NCI-H1694 (cell line): ENCODE data around the gene POP4.

Experiments used
- DNase-seq: peaks from one replicate; lab custom pipeline; 2025; lab: John Stamatoyannopoulos, UW

POP4 gene

DNA sequence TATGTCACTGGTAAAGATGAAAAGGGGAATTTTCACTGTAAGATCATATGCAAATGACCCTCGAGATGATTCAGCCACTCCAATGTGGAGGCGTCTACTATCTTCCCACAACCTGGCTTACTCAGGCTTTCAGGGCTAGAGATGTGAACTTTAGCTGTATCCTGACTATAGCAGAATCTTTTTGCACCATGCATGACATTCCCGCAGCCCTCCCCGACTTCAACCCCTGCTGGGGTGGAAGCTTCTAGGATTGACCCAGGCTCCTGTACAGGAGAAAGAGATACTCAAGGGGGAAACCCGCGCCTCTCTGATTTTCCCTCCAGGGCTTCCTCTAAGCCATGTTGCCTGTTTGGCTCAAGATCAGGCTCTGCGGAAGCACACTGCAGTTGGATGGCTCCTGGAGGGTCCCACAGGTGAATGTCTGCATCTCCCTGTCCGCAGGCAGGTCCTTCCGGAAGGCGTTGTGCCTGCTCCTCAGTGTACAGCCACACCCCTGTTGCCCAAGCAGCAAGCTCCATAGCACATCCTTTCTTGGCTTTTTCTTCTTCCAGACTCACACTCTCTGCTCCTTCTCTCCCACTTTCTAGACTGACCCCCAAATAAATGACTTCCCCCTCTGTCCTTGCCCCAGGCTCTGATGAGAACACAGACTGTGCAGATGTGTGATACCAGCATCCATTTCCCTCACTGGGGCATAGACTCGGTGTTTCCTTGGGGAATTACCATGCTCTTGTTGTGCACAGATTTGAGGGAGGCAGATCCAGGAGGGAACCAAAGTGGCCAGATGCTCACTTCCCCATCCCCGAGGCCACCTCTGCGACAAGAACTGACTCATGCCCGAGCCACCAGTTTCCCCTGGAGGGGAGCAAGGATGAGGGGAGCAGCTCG, 29.1 kb upstream of the POP4 start:
- no peak for DNase-seq

DNA sequence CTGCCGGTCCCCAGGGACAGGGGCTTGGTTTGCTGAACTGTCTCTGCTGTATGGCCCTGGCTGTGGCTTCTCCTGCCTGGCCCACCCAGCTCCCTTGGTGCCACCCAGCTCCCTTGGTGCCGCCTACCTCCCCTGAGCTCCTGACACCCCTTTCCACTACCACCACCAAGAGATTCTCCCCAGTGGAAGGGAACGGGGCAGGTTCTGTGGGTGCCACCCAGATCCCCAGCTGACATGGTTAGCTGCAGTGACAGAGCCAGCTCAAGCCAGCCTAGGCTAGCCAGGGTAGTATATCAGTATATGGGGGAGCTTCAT, 28.5 kb upstream of the POP4 start:
- DNase-seq = no peak

DNA sequence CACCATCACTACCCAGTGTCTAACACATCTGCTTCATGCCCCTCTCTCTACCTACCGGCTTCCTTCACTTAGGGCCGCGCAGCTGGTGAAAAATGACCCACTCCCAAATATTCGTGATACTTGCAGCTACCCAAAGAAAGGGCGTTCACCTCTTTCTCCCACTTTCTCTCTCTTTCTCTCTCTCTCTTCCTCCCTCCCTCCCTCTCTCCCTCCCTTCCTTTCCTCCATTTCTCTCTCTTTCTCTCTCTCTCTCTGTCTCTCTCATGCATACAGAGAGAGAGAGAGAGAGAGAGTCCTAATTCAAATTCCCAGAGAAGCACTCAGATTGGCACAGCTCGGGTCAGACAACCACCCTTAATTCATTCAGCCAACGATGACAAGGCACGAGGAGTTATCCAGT, 27.7 kb upstream of the POP4 start:
- no peak for DNase-seq

DNA sequence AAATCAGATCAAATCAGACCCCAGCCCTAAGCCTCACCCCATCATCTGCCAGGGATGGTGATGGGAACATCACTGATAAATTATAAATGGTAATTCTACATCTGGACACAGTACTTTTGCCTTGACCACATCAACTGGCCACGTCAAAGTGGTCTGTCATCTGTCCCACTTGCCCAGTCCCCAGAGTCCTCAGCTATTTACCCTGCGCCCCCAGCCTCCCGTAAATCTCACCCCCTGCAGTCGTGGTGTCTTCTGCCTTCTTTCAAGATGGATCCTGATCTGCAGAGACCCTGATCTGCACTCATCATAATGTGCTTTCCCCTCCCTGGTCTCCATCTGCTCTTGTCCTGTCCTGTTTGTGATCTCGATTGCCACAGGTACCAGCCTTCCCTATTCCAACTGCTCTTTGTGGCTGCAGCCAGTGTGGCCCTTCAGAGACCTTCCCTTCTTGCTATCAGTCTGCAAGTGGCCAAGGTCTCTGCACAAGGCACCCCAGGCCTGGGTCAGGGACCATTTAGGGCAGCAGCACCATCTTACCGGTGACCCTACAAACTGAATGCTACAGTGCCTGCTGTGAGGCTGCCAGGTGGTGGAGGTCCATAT, 26.7 kb upstream of the POP4 start:
- DNase-seq = no peak

DNA sequence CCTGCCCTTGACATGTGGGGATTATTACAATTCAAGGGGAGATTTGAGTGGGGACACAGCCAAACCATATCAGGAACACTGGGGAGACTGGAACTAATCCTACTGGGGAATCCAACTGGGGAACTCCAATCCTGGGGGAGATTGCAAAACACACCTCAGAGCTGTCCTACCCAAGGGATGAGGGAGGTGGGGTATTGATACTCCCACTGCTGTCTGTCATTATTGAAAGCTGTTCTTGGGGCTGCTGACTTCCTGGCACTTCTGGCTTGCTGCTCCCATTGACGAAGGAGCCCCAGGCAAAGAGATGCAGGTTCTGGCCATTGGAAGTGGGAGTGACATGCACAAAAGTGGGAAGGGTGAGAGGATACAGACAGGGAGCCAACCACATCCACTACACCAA, 24.7 kb upstream of the POP4 start:
- DNase-seq = no peak

DNA sequence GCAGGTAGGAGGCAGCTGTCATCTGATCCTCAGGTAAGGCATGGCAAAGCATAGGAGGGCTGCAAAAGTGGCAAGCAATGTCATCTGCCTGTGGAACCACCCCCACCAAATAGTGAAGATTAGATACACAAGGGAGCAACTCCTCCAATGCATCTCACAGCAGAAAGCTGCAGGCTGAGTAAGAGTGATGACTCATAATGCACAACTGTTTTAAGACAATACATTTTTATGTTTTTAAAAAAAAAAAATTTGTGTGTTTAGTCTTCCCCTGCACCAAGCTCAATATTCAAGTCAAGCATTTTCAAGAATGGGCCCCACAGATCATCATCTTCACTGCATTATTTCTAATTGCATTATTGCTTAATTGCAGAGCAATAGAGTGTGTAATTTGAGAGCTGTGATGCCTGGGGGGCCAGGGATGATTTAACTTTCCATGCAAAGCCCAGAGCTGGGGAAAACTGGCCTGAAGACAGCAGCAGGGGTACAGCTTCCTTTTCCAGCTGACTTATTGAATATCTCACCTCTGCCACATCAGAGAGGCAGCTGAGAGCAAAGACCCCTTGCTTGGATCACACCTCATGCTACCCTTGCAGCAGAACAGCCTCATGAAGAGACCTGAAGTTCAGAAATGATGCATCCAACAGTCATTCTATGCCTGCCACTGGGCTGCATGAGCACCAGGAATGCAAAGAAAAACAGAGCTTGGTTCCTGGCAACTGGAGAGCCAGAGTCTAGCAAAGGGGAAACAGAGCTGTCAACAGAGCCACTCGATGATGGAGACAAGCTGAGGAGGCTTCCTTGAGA, 22.7 kb upstream of the POP4 start:
- no peak for DNase-seq

DNA sequence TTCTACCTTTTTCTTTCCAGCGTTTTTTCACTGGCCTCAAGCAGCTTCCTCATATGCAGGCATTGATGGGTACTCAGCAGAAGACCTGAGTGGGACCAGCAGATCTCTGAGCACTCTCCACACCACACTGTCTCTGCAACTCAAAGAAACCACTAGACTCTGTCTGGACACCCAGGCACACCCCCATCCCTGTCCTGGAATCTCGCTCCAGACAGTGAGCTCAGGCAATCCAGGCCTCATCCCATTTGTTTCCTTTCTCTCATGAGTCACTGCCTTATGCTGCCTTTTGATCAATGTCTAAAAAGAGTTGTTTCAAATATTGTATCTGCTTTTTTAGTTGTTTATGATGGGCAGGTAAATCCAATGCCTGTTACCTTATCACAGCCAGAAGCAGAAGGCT, 19.7 kb upstream of the POP4 start:
- no peak for DNase-seq

DNA sequence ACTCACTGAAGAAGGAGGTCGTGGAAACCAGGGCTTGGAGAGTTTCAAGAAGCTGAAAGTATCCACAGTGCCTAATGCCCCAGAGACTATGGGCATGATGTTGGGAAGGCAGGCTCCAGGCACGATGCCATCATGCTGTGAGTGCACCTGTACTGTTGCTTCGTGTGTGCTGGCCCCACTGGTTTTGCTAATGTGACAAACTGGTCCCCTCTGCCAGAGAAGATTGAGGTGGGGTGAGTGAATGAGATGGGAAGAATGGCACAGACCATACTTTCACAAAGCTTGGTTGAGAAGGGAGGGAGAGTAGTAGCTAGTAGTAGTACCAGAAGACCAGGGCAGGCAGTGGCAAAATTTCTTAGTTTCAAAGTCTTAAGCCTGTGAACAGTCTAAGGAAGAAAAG, 19.0 kb upstream of the POP4 start:
- DNase-seq = no peak

DNA sequence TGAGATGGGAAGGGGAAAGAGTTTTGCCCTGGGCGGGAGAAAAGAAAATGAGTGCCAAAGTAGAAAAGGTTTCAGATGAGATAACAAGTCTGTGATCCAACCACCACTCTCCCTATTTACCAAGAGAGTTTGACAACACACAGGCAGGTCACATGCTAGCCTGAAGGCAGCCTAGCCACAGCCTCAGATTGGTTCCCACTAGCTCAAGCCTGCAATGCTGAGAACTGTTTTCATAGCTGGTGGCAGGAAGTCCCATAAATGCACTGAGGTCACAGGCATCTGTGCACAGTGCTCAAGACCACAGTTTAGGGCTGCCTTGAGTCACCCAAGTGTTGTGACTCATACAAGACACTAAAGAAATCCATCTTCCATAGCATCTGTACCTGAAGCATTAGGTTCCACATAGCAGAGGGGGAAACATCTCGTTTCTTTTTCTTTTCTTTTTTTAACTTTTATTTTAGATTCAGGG, 18.5 kb upstream of the POP4 start:
- DNase-seq = no peak

DNA sequence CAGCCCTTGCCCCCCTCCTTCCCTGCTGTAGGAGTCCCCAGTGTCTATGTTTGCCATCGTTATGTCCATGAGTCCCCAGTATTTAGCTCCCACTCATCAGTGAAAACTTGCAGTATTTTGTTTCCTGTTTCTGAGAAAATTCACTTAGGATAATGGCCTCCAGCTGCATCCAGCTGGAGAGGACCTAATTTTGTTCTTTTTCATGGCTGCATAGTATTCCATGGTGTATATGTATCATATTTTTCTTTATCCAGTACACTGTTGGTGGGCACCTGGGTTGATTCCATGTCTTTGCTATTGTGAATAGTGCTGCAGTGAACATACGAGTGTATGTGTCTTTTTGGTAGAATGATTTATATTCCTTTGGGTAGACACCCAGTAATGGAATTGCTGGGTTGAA, 18.0 kb upstream of the POP4 start:
- no peak for DNase-seq

DNA sequence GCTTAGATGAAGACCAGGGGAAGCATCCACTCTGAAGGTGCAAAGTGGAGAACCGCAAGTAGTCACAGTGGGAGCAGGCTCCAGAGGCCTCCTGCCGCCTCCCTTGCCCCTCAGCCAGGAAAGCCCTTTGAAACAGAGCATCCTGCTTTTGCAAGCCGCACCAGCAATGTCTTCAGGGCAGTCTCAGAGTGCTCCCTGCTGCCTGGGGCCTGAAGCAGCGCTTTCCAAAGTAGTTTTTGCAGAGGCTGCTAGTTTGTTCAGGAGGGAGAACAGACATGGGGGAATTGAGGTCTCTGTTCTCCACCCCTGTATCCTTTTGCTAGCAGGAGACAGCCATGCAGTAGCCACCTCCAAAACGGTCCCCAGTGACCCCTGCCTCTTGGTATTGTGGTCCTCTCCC, 15.8 kb upstream of the POP4 start:
- no peak for DNase-seq

DNA sequence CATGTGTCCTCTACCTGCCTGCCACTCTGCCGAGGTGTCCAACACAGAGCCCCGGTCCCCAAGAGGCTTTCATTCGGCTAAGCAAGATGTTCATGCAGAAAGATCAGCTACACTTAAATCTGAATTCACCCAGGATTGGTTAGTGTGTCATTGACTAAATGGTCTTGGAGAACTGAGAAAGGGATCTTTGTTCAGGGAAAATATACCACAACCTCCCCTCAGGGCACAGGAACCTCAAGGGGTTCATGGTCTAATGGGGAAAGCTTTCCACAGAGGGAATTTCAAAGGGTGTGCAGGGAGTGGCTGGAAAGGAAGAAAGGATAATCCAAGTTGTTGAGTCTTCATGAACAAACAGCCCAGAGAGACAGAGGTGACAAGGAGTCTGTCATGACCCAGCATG, 14.4 kb upstream of the POP4 start:
- DNase-seq = no peak

DNA sequence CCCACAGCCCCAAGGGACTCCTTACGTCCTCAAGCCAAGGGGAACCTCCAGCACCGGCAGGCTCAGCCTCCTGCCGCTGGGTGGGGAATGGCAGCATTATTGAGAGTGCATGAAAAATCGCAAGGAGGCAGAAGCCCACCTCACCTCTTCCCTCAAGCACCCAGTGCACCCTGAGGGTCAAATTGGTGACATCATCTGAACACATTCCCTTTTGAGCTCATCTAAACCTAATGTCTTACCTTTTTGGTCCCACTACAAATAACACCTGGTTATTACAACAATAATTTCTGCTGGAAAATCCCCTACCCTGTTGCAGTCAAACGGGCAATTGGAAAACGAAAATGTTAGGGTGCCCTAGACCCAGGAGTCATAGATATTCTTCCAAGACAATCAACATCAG, 12.2 kb upstream of the POP4 start:
- no peak for DNase-seq

DNA sequence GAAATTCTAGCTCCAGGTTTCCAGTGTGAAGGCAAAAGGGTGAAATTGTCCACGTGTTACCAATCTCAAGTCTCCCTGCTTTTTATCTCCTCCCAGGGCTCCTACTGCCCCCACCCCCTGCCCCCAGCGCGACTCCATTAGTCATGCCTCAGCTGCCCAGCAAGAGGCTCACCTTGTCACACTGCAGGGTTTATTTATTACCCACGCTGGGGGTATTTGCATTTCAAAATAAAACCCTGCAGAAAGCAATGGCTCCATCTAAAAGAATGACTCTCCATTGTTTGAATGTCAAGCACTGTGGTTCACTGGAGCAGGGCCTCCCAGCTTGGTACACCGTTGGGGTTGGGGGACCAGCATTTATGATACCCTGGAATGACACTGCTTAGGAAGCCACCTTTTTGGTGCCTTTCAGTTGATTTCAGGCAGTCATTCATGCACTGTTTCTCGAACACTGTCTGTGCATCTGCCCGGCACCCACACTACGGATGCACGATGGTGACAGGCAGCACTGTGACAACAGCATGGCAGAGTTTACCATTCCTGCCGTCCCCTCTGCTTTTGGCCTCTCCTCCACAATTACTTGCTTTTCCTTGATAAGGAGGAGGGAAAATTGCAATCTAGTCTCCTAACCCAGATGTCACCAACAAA, 9.9 kb upstream of the POP4 start:
- no peak for DNase-seq

DNA sequence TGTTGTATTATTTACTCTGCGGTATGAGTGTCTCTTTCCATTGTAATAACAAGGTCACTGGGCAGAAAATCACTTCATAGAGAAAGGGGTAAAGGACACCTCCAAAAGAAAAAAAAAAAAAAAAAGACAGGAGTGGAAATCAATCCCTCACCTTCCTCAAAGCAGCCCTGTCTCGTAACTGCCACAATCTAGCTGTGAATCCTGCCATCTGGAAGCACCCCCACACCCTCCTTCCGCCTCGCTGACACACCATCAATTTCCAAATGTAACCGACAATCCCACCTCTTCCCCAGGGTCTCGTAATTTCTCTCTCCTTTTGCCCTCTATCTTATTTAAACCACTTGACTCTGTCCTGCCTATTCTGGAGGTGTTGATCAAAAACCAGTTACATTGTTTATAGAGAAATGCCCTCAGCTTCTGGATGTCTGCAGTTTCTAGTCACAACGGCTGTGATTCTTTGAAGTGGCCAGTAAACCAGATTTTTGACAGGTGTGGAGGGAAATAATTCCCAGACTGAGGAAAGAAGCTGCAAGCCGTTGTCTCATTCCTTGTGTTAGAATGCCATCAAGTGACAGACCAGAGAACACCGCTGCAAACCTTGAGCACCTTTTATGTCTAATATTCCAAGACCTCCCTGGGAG, 9.1 kb upstream of the POP4 start:
- peak; percentile 67 for DNase-seq

DNA sequence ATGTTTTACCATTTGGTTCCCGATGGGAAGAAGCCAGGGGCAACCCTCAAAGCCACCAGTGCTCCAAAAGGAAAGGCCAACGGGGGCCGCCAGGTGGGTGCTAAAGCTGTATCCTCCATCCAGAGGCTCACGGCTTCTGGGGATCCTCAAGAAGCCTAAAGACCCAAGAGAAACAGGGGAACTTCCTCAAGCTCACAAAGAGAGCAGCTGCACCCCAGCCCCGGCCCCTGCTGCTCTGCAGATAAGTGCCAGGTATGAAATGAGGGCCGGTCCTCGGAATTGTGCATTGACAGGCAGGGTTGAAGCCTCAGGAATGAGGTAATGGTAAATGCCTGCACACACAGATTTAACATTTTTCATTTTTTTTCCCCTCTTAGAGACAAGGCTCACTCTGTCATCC, 8.0 kb upstream of the POP4 start:
- DNase-seq = no peak

DNA sequence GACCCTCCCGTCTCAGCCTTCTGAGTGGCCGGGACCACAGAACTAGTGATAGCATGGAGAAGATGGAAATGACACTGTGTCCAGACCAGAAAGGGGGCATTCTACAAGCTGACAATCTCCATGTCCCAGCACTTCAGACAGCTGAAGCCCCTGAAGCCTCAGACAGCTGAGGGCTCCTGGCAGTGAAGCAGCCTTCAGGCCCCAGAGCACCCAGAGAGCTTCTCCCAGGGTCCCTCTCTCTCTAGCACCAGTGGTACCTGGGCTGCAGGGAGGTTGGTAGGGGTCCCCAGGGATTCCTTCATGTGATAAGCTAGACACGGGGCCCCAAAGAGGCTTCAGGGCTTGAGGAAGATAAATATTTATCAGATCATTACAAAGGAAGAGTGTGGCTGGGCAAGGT, 7.6 kb upstream of the POP4 start:
- no peak for DNase-seq

DNA sequence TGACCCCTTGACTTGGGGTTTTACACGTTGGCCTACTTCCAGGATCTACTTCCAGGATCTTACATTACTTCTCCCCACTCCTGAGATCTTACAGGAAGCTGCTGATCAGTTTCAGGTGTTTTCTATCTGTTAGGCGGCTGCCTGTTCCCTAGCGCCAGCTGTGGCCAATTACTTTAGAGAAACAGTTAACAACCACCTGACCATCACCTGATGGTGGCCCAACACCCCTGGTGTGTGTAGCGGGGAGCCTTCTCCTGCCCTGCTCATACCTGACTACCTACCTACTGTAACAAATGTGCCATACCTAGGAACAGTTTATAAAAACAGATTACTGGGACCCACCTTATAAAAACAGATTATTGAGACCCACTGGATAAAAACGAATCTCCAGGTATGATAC, 2.8 kb upstream of the POP4 start:
- no peak for DNase-seq

DNA sequence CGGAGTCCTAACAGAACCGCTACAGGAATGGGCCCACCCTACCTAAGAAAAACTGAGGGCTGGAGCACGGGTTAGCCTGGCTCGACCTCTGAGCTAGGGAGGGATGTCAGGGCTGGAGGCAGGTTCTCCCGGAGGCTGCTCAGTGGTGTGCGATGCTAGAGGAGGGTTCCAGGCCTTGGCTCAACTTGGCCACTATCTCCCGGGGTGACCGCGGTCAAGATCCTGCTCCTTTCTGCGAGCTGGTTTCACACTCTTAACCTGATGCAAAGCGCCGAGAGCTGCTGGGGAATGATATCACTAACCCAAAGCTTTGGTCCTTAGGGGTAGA, 301 bp downstream of the POP4 start:
- no peak for DNase-seq

DNA sequence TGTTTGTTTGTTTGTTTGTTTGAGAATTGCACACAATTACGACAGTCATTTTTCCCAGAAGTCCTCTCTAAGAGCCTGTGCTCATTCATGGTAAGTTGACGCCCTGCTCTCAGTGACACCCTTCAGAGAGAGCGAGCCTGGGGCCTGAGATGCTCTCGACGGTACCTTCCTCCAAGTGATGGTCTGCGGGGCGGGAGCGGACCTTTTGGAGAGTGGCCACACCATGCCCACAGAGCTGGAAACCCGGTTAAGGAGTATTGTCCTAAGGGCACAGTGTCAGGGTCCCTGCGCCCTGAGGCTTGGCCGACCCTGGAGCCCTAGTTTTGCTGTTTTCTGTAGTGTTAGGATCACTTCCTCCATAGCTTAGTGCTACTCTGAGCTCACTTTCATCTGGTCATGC, 3.6 kb downstream of the POP4 start:
- no peak for DNase-seq

DNA sequence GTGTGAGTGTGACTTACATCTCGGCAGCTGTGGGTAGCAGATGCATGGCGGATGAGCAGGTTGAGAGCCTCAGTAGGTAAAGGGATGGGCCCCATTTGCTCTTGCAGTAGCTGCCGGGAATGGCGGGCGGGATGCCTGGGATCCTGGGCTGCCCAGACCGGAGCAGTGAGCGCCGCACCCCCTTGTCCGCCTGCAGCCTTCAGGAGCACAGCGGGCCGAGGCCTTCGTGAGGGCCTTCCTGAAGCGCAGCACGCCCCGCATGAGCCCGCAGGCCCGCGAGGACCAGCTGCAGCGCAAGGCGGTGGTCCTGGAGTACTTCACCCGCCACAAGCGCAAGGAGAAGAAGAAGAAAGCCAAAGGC, 4.1 kb downstream of the POP4 start:
- no peak for DNase-seq

DNA sequence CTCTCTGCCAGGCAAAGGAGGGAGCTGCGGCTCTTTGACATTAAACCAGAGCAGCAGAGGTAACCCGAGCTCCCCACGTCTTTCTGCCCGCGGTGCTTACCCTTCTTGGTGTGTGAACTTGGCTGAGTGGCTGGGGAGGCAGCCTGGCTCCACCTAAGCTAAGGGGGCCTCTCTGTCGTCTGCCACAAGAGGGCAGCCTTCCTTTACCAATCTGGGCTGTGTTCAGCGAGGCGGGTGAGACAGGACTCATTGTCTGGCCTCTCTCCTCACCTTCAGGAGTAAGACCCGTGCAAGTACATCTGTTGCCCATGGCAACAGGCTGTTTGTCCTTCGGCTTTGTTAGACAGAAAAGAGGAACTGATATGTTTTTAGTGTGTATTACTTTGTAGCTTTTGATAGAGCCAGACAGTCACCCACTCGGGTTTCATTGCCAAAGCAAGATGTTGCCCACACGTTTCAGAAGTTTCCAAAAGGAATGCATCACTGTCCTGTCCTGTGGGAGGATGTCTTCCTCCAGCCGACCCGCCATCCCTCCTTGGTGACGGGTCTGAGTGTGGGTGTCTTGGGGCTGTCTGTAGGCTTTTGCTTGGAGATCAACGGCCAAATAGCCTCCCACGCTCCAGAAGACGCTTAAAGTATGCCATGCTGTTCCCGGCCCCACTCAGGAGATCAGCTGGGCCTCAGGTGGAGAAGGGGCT, 4.6 kb downstream of the POP4 start:
- DNase-seq = peak; percentile 48
